HCT116 (cell line): Measurements from ENCODE around the gene UBL4B.

Experiments used
- CEBPB ChIP-seq: IDR thresholded peaks from 2 replicates; pipeline ENCODE4 v1.6.1; 2012; ENCODE audit warnings: low read depth
- EGR1 ChIP-seq: IDR thresholded peaks from 2 replicates; pipeline ENCODE4 v1.6.1; 2012; ENCODE audit warnings: low read depth
- EZH2 ChIP-seq: fragments of 200-600 bp; sonication (generic); IDR thresholded peaks from 2 replicates; pipeline ENCODE4 v1.6.1; 2017; ENCODE audit warnings: antibody characterized with exemption, mixed run types
- EZH2phosphoT487 ChIP-seq: fragments of 200-600 bp; IDR thresholded peaks from 2 replicates; pipeline ENCODE4 v1.6.1; 2018; ENCODE audit warnings: antibody characterized with exemption, borderline replicate concordance
- FOSL1 ChIP-seq: IDR thresholded peaks from 2 replicates; pipeline ENCODE4 v1.6.1; 2012; ENCODE audit warnings: low read depth
- JUND ChIP-seq: IDR thresholded peaks from 2 replicates; pipeline ENCODE4 v1.6.1; 2012
- POLR2A ChIP-seq: IDR thresholded peaks from 2 replicates; pipeline ENCODE4 v1.7.0; 2011; ENCODE audit warnings: borderline replicate concordance; ENCODE audit not compliant: insufficient read depth, insufficient read length; ENCODE audit errors: extremely low read depth
- POLR2AphosphoS5 ChIP-seq: IDR thresholded peaks from 2 replicates; pipeline ENCODE4 v1.6.1; 2011; ENCODE audit warnings: mild to moderate bottlenecking, low read depth, low read length, moderate library complexity
- SIN3A ChIP-seq: IDR thresholded peaks from 2 replicates; pipeline ENCODE4 v1.6.1; 2012; ENCODE audit warnings: low read depth
- SP1 ChIP-seq: IDR thresholded peaks from 2 replicates; pipeline ENCODE4 v1.6.1; 2012; ENCODE audit warnings: low read depth
- TCF7L2 ChIP-seq: IDR thresholded peaks from 2 replicates; pipeline ENCODE4 v1.7.0; 2011; ENCODE audit warnings: borderline replicate concordance, inconsistent platforms; ENCODE audit not compliant: insufficient read depth, insufficient read length; ENCODE audit errors: extremely low read depth
- YY1 ChIP-seq: IDR thresholded peaks from 2 replicates; pipeline ENCODE4 v1.6.1; 2011; ENCODE audit warnings: low read length, low read depth, moderate library complexity, mild to moderate bottlenecking; ENCODE audit not compliant: insufficient replicate concordance; ENCODE audit errors: extremely low read depth
- TF ChIP-seq, protein P1 (sequence below), 3 experiments: fragments of 200-600 bp in 1 of 3; sonication (generic) in 1 of 3; IDR thresholded peaks in 2 of 3; conservative IDR thresholded peaks in 1 of 3; 2 replicates each; pipeline ENCODE4 v1.5.1; 2012 to 2017; ENCODE audit warnings: low read depth in 2 of 3, low read length in 2 of 3, antibody characterized with exemption in 1 of 3, borderline replicate concordance in 1 of 3, control low read depth in 1 of 3, mild to moderate bottlenecking in 1 of 3, mixed read lengths in 1 of 3, mixed run types in 1 of 3, moderate library complexity in 1 of 3; ENCODE audit not compliant: insufficient read depth in 1 of 3
- TF ChIP-seq, protein P2 (sequence below): IDR thresholded peaks from 2 replicates; pipeline ENCODE4 v1.6.1; 2012

DNA sequence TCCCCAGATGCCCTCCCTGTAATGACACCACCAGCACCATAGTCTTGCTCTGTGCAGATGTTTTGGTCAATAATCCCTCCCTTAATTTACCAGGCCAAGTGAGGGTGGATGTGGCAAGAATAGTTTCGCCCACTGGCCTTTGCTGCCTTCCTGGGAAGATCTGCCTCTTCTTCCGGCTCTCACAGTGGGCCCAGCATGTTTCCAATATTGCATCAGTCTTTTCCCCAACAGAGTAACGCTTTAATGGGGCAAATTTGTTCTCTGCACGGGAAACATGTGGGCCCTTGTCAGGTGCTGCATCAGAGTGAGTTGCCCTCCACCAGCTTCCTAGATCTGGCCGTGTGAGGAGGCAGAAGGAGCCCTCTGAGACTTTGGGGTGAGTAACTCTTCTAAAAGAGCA is 29.8 kb upstream of the UBL4B start:
- TF ChIP-seq, protein P1, sequence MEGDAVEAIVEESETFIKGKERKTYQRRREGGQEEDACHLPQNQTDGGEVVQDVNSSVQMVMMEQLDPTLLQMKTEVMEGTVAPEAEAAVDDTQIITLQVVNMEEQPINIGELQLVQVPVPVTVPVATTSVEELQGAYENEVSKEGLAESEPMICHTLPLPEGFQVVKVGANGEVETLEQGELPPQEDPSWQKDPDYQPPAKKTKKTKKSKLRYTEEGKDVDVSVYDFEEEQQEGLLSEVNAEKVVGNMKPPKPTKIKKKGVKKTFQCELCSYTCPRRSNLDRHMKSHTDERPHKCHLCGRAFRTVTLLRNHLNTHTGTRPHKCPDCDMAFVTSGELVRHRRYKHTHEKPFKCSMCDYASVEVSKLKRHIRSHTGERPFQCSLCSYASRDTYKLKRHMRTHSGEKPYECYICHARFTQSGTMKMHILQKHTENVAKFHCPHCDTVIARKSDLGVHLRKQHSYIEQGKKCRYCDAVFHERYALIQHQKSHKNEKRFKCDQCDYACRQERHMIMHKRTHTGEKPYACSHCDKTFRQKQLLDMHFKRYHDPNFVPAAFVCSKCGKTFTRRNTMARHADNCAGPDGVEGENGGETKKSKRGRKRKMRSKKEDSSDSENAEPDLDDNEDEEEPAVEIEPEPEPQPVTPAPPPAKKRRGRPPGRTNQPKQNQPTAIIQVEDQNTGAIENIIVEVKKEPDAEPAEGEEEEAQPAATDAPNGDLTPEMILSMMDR (IDR thresholded peaks at IDR 0.05 in 2 of 3, conservative IDR thresholded peaks at IDR 0.05 in 1 of 3; ENCODE audit: borderline replicate concordance in 1 of 3, insufficient read depth in 1 of 3, low read depth in 2 of 3, low read length in 2 of 3) = no peak
- no peak for TF ChIP-seq POLR2A
- TF ChIP-seq TCF7L2 = no peak
- no peak for TF ChIP-seq POLR2AphosphoS5
- TF ChIP-seq EGR1 = no peak
- no peak for TF ChIP-seq CEBPB
- no peak for TF ChIP-seq EZH2
- TF ChIP-seq SIN3A = no peak
- no peak for TF ChIP-seq JUND
- TF ChIP-seq FOSL1 = no peak
- no peak for TF ChIP-seq SP1
- no peak for TF ChIP-seq YY1
- no peak for TF ChIP-seq EZH2phosphoT487
- TF ChIP-seq, protein P2, sequence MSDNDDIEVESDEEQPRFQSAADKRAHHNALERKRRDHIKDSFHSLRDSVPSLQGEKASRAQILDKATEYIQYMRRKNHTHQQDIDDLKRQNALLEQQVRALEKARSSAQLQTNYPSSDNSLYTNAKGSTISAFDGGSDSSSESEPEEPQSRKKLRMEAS = no peak
